Natural killer cell (primary cell): Measurements from ENCODE around the gene DENR. TPM values are rescaled to one million over a fixed set of nuclear protein-coding genes. Genes with fewer than 3 reads are reported as not detected.
"Not testable (repeated sequence)": the region's sequence is repeated elsewhere in the genome, so short reads cannot be mapped to it uniquely, and the experiment has no call there.

Experiments
- ATAC-seq, 3 donors: fragments of 150-1000 bp in 2 of 3; fragments of 200-7000 bp in 1 of 3; cut with Tn5 transposase; 1 replicate in 1 of 3; 2 replicates in 2 of 3; pipeline ENCODE4 v1.10.0; 2021; ENCODE audit warnings: mild to moderate bottlenecking in 2 of 3, moderate library complexity in 2 of 3
- DNase-seq, 2 donors: peaks; one replicate each; pipeline versions ENCODE4 v3.0.0 to v3.0.0-alpha.2; 2013 to 2021; ENCODE audit warnings: mixed read lengths in 1 of 2
- H3K27ac ChIP-seq: one replicate; pipeline ENCODE4 v1.5.1; 2013; ENCODE audit warnings: mild to moderate bottlenecking, low read length
- H3K27me3 ChIP-seq: one replicate; pipeline ENCODE4 v1.6.1; 2013; ENCODE audit warnings: low read length; ENCODE audit not compliant: control insufficient read depth, insufficient read depth
- H3K36me3 ChIP-seq: one replicate; pipeline ENCODE4 v1.6.1; 2013; ENCODE audit warnings: low read length; ENCODE audit not compliant: control insufficient read depth, insufficient read depth
- H3K4me1 ChIP-seq: one replicate; pipeline ENCODE4 v1.6.1; 2013; ENCODE audit warnings: low read length; ENCODE audit not compliant: control insufficient read depth, insufficient read depth
- H3K4me3 ChIP-seq: one replicate; pipeline ENCODE4 v1.5.1; 2013; ENCODE audit warnings: low read length
- H3K9me3 ChIP-seq: one replicate; pipeline ENCODE4 v1.6.1; 2013; ENCODE audit warnings: low read length; ENCODE audit not compliant: control insufficient read depth, insufficient read depth
- H3K27ac Mint-ChIP-seq, 2 donors: one replicate each; pipeline ENCODE4 v1.8.0; 2022; ENCODE audit warnings: mild to moderate bottlenecking in 2 of 2, mixed read lengths in 2 of 2, moderate library complexity in 1 of 2
- H3K27me3 Mint-ChIP-seq, 2 donors: one replicate each; pipeline ENCODE4 v1.8.0; 2022; ENCODE audit warnings: low read depth in 2 of 2, mixed read lengths in 2 of 2
- H3K36me3 Mint-ChIP-seq: one replicate; pipeline ENCODE4 v1.8.0; 2022; ENCODE audit warnings: mixed read lengths
- H3K4me1 Mint-ChIP-seq, 2 donors: one replicate each; pipeline ENCODE4 v1.8.0; 2022; ENCODE audit warnings: mixed read lengths in 2 of 2
- H3K4me3 Mint-ChIP-seq: one replicate; pipeline ENCODE4 v1.8.0; 2022; ENCODE audit warnings: mild to moderate bottlenecking, moderate library complexity, mixed read lengths
- H3K9me3 Mint-ChIP-seq, 2 donors: one replicate each; pipeline ENCODE4 v1.8.0; 2022; ENCODE audit warnings: mixed read lengths in 2 of 2
- CTCF ChIP-seq: fragments of 200-600 bp; IDR thresholded peaks from one replicate; pipeline ENCODE4 v1.8.0; 2022; ENCODE audit warnings: antibody characterized with exemption
- WGBS: methylation state at CpG from one replicate; pipeline ENCODE4 v1.1.7; 2013; ENCODE audit warnings: missing lambda C conversion rate; ENCODE audit not compliant: insufficient coverage; 5-methylcytosine and 5-hydroxymethylcytosine counted together
- intact Hi-C: fragments of 100-400 bp; cut with micrococcal nuclease; formaldehyde crosslinking; loops from one replicate; pipeline ENCODE4 v1.14.2; 2022
- total RNA-seq, 4 donors: library from RNA; stranded (reverse); fragments of 120-200 nt in 1 of 4; gene quantifications; one replicate each; pipeline versions ENCODE4 v1.2.3 to v1.2.4, GENCODE V29; 2013 to 2022

DENR gene
- total RNA-seq, 3 donors from 2014 or later (not counting 1 experiment from before 2014, with no cell fraction given): 30.5 to 42.9 (median 42.7) TPM

DNA sequence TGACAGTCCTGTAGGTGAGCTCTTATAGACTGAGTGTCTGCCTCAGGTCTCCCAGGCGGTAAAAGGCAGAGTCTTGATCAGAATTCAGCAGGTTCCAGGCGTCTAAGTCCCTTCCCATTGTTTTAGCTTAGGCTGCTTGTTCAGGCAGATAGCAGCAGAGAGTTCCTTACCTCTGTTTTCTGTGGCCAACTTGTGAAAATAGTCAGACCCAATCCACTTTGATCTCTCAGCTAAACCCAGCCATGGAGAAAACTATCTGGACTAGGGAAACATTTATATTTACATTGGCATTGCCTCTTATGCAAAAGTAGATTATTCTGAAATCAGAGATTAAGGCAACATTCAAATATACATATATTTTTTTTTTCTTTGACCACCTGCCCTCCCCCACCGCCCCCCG, 43.2 kb downstream of the DENR start:
- Histone ChIP-seq H3K4me3 (no peak overlapping the region), H3K27me3 (no peaks in the 10 kb centered on the region), H3K27ac (no peak overlapping the region), H3K9me3 (no peaks in the 10 kb centered on the region), H3K36me3 (no peaks in the 10 kb centered on the region), H3K4me1 (no peaks in the 10 kb centered on the region)
- TF ChIP-seq CTCF: no peak
- DNase-seq: no peak
- ATAC-seq: no peak
- peaks cover 4% of the 10 kb centered on the region in 2 donors for H3K4me1 Mint-ChIP-seq
- WGBS: 89% methylated on average over 2 of the region's 4 CpGs
- H3K9me3 Mint-ChIP-seq: no peaks in the 10 kb centered on the region
- intact Hi-C loops: no loop called here
- H3K27ac Mint-ChIP-seq: no peak overlapping the region
- no peak overlapping the region for H3K4me3 Mint-ChIP-seq
- H3K27me3 Mint-ChIP-seq: no peaks in the 10 kb centered on the region
- no peaks in the 10 kb centered on the region for H3K36me3 Mint-ChIP-seq

DNA sequence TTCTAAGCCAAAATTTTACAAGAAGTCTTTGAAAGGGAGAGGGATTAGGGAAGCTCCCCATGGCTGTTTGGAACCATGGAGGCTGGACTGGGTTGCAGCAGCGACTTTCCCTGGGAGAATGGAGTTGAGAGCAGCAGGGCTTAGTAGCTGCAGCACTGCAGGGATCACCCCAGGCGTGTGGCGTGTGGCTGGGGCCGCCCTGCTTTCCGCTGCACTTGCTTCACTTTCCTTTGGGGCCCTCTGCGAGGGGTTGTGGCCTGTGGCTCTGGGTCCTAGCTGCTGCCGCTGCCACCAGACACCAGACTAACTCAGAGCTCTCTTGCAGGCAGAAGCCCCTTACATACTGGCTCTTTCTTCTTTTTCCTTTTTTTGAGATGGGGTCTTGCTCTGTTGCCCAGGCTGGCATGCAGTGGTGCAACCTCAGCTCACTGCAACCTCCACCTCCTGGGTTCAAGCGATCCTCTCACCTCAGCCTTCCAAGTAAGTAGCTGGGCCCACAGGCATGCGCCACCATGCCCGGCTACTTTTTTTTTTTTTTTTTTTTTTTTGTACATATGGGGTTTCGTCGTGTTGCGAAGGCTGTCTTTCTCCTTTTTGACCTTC, 47.1 kb downstream of the DENR start:
- H3K4me3 Mint-ChIP-seq: no peak overlapping the region
- H3K9me3 Mint-ChIP-seq: no peaks in the 10 kb centered on the region
- H3K4me3 ChIP-seq: no peak overlapping the region
- no peaks in the 10 kb centered on the region for H3K4me1 Mint-ChIP-seq
- no peaks in the 10 kb centered on the region for H3K27me3 ChIP-seq
- no peaks in the 10 kb centered on the region for H3K36me3 Mint-ChIP-seq
- ATAC-seq: peak; percentile 46 to 76 (median 66)
- 57% methylated on average over 11 of the region's 13 CpGs for WGBS
- DNase-seq: peak in 1 of 2 donors; percentile 16
- TF ChIP-seq CTCF: no peak
- no peak overlapping the region for H3K27ac ChIP-seq
- no peaks in the 10 kb centered on the region for H3K27me3 Mint-ChIP-seq
- no peaks in the 10 kb centered on the region for H3K4me1 ChIP-seq
- no peaks in the 10 kb centered on the region for H3K9me3 ChIP-seq
- H3K27ac Mint-ChIP-seq: no peak overlapping the region
- intact Hi-C loops: no loop called here
- H3K36me3 ChIP-seq: no peaks in the 10 kb centered on the region

- no peaks in the 10 kb centered on the region for H3K27me3 Mint-ChIP-seq
- H3K27ac ChIP-seq: no peak overlapping the region
- no peaks in the 10 kb centered on the region for H3K36me3 Mint-ChIP-seq
- intact Hi-C loops: no loop called here
- H3K27ac Mint-ChIP-seq: no peak overlapping the region
- no peak overlapping the region for H3K4me3 ChIP-seq
- TF ChIP-seq CTCF: no peak
- no peaks in the 10 kb centered on the region for H3K27me3 ChIP-seq
- 87% methylated on average over 5 of the region's 7 CpGs for WGBS
- no peaks in the 10 kb centered on the region for H3K9me3 Mint-ChIP-seq
- H3K4me3 Mint-ChIP-seq: no peak overlapping the region
- no peaks in the 10 kb centered on the region for H3K4me1 Mint-ChIP-seq
- H3K9me3 ChIP-seq: no peaks in the 10 kb centered on the region
- H3K4me1 ChIP-seq: no peaks in the 10 kb centered on the region
- H3K36me3 ChIP-seq: no peaks in the 10 kb centered on the region
- no peak for DNase-seq
- no peak for ATAC-seq
These were observed 51.3 kb downstream of the DENR start for GRCh38 chr12:122803937-122804336.

GRCh38 chr12:122804957-122805356, 52.3 kb downstream of the DENR start:
- DNase-seq, H3K36me3 Mint-ChIP-seq, H3K4me1 Mint-ChIP-seq, ATAC-seq, H3K36me3 ChIP-seq, H3K9me3 Mint-ChIP-seq, H3K27me3 Mint-ChIP-seq, H3K4me3 Mint-ChIP-seq, H3K27ac Mint-ChIP-seq, H3K9me3 ChIP-seq, H3K27me3 ChIP-seq, H3K4me3 ChIP-seq, H3K27ac ChIP-seq, intact Hi-C loops, H3K4me1 ChIP-seq: not testable (repeated sequence)
- 95% methylated on average over 5 of the region's 9 CpGs for WGBS
